Measurements from ENCODE around the gene SCG5. TPM values are rescaled to one million over a fixed set of nuclear protein-coding genes. Genes with fewer than 3 reads are reported as not detected.

Gene SCG5
- total RNA-seq, 1 experiment from 2014 or later, result 7.4 TPM

- Mint-ChIP-seq H3K27me3 (ENCODE audit: insufficient read depth, unreplicated experiment) (no peaks in the 10 kb centered on the region), H3K4me1 (ENCODE audit: insufficient read depth, unreplicated experiment) (no peaks in the 10 kb centered on the region), H3K27ac (ENCODE audit: low read depth, unreplicated experiment) (no peak overlapping the region), H3K4me3 (ENCODE audit: unreplicated experiment) (no peak overlapping the region), H3K36me3 (ENCODE audit: insufficient read depth, unreplicated experiment) (no peaks in the 10 kb centered on the region), H3K9me3 (ENCODE audit: unreplicated experiment) (peaks cover 9% of the 10 kb centered on the region)
- no peak for DNase-seq (ENCODE audit: unreplicated experiment)
- CTCF ChIA-PET, result interaction anchor here (0.6 to 1.7 kb wide), 4 partner anchors 8 to 257 kb away, joined by 3 to 7 read pairs (median 4); no protein-coding TSS in a partner anchor
- intact Hi-C loops (cut with micrococcal nuclease), result no loop called here
- POLR2A ChIA-PET, result no interaction called here
- no peak for TF ChIP-seq CTCF (IDR thresholded peaks at IDR 0.05; ENCODE audit: unreplicated experiment)
- BruUV-seq (replicated peaks), result no TSS peak
Observed at GRCh38 chr15:32736701-32737061, 95.2 kb downstream of the SCG5 start.

- no peak overlapping the region for H3K27ac Mint-ChIP-seq (ENCODE audit: low read depth, unreplicated experiment)
- H3K27me3 Mint-ChIP-seq (ENCODE audit: insufficient read depth, unreplicated experiment), result no peaks in the 10 kb centered on the region
- no peak for DNase-seq (ENCODE audit: unreplicated experiment)
- ChIA-PET CTCF (interaction anchor here (0.6 to 1.7 kb wide), 2 partner anchors 18 to 257 kb away, joined by 3 to 7 read pairs; no protein-coding TSS in a partner anchor), POLR2A (no interaction called here)
- intact Hi-C loops (cut with micrococcal nuclease), result no loop called here
- no peak for TF ChIP-seq CTCF (IDR thresholded peaks at IDR 0.05; ENCODE audit: unreplicated experiment)
- H3K36me3 Mint-ChIP-seq (ENCODE audit: insufficient read depth, unreplicated experiment), result no peaks in the 10 kb centered on the region
- H3K4me1 Mint-ChIP-seq (ENCODE audit: insufficient read depth, unreplicated experiment), result no peaks in the 10 kb centered on the region
- H3K4me3 Mint-ChIP-seq (ENCODE audit: unreplicated experiment), result no peak overlapping the region
- BruUV-seq (replicated peaks), result no TSS peak
- peaks cover 9% of the 10 kb centered on the region for H3K9me3 Mint-ChIP-seq (ENCODE audit: unreplicated experiment)
Observed at GRCh38 chr15:32737304-32737703, 95.8 kb downstream of the SCG5 start.

- no TSS peak for BruUV-seq (replicated peaks)
- intact Hi-C loops (cut with micrococcal nuclease), result no loop called here
- Mint-ChIP-seq H3K4me1 (ENCODE audit: insufficient read depth, unreplicated experiment) (peaks cover 5% of the 10 kb centered on the region), H3K4me3 (ENCODE audit: unreplicated experiment) (no peak overlapping the region), H3K9me3 (ENCODE audit: unreplicated experiment) (peaks cover 9% of the 10 kb centered on the region), H3K36me3 (ENCODE audit: insufficient read depth, unreplicated experiment) (no peaks in the 10 kb centered on the region), H3K27ac (ENCODE audit: low read depth, unreplicated experiment) (no peak overlapping the region), H3K27me3 (ENCODE audit: insufficient read depth, unreplicated experiment) (no peaks in the 10 kb centered on the region)
- POLR2A ChIA-PET, result interaction anchor here (0.7 kb wide), 2 partner anchors 45 to 74 kb away, joined by 3 read pairs; no protein-coding TSS in a partner anchor
- TF ChIP-seq CTCF (IDR thresholded peaks at IDR 0.05; ENCODE audit: unreplicated experiment), result no peak
- DNase-seq (ENCODE audit: unreplicated experiment), result no peak
- CTCF ChIA-PET, result no interaction called here
Observed at GRCh38 chr15:32738666-32739065, 97.2 kb downstream of the SCG5 start.

DNA sequence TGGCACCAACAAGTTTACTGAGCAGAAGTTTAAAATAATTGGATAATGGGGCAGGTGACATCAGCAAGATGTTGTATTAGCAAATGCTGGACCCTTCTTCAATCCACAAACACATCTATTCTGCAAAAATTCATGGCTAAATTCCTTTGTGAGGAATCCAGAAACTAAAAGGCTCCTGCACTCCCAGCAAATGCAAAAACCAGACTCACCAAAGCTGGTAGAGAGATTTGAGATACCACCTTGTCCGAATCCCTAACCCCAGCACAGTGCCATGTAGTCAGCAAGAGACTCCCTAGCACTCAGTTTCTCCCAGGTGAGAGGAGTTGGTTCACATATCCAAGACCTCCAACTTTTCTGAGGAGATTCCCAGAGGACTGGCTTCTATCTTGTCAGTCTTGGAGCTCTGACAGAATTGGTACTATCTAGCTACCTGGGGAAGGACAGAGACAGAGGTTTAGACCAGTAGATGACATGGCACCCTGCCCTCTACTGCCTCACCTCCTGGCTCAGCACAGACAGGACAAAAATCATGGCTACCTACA lies 98.1 kb downstream of the SCG5 start:
- no TSS peak for BruUV-seq (replicated peaks)
- no peak overlapping the region for H3K27ac Mint-ChIP-seq (ENCODE audit: low read depth, unreplicated experiment)
- no peak overlapping the region for H3K4me3 Mint-ChIP-seq (ENCODE audit: unreplicated experiment)
- ChIA-PET CTCF (interaction anchor here (1.2 kb wide), 2 partner anchors 77 to 211 kb away, joined by 3 read pairs; no protein-coding TSS in a partner anchor), POLR2A (interaction anchor here (0.7 kb wide), 1 partner anchor 45 kb away, joined by 3 read pairs; no protein-coding TSS in a partner anchor)
- H3K4me1 Mint-ChIP-seq (ENCODE audit: insufficient read depth, unreplicated experiment), result peaks cover 8% of the 10 kb centered on the region
- DNase-seq (ENCODE audit: unreplicated experiment), result no peak
- intact Hi-C loops (cut with micrococcal nuclease), result no loop called here
- H3K27me3 Mint-ChIP-seq (ENCODE audit: insufficient read depth, unreplicated experiment), result no peaks in the 10 kb centered on the region
- no peak for TF ChIP-seq CTCF (IDR thresholded peaks at IDR 0.05; ENCODE audit: unreplicated experiment)
- H3K36me3 Mint-ChIP-seq (ENCODE audit: insufficient read depth, unreplicated experiment), result no peaks in the 10 kb centered on the region
- H3K9me3 Mint-ChIP-seq (ENCODE audit: unreplicated experiment), result peaks cover 9% of the 10 kb centered on the region
